GM12874 (cell line): Measurements from ENCODE around the gene MRPS22.

Experiments
- TF ChIP-seq, protein P1 (sequence below): IDR thresholded peaks from 2 replicates; pipeline ENCODE4 v1.5.1; 2011; ENCODE audit warnings: low read depth, mild to moderate bottlenecking, control low read depth, low read length, moderate library complexity; ENCODE audit not compliant: insufficient read depth

Gene MRPS22

DNA sequence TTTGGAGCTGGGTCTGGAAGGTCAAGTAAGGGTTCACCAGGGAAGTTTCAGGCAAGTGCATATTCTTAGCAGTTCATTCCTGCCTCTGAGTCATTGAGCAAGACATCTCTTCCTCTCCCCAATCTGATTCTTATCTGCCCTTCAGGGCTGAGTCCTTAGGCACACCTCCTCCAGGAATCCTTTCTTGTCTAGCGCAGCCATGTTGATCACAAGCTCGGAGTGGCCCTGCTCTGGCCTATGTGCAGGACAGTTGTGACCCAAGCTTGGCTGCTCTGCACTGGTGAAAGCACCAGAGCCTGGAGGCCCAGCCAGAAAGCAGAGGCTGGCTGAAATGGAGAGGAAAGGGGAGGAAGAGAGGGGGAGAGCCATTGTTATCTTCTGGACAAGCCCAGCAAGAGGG lies 30.9 kb upstream of the MRPS22 start:
- TF ChIP-seq, protein P1, sequence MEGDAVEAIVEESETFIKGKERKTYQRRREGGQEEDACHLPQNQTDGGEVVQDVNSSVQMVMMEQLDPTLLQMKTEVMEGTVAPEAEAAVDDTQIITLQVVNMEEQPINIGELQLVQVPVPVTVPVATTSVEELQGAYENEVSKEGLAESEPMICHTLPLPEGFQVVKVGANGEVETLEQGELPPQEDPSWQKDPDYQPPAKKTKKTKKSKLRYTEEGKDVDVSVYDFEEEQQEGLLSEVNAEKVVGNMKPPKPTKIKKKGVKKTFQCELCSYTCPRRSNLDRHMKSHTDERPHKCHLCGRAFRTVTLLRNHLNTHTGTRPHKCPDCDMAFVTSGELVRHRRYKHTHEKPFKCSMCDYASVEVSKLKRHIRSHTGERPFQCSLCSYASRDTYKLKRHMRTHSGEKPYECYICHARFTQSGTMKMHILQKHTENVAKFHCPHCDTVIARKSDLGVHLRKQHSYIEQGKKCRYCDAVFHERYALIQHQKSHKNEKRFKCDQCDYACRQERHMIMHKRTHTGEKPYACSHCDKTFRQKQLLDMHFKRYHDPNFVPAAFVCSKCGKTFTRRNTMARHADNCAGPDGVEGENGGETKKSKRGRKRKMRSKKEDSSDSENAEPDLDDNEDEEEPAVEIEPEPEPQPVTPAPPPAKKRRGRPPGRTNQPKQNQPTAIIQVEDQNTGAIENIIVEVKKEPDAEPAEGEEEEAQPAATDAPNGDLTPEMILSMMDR, result no peak

DNA sequence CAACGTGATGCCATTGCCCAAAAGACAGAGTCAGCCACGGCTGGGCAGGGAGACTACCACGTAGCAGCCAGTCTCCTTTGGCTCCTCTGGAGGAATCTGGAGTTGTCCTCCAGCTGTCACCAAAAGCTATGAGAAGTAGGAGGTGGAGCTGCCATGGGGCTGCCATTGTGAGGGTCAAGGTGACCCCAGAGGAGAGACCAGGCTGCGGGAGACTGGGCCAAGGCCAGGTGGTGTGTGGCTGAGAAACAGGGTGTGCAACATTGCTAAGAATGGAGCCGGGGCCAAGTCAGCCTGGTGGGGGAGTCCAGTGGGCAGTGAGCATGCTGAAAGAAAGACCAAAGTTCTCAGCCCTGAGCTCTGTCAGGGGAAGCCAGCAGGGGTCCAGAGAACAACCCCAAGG lies 29.9 kb upstream of the MRPS22 start:
- TF ChIP-seq, protein P1, result no peak

DNA sequence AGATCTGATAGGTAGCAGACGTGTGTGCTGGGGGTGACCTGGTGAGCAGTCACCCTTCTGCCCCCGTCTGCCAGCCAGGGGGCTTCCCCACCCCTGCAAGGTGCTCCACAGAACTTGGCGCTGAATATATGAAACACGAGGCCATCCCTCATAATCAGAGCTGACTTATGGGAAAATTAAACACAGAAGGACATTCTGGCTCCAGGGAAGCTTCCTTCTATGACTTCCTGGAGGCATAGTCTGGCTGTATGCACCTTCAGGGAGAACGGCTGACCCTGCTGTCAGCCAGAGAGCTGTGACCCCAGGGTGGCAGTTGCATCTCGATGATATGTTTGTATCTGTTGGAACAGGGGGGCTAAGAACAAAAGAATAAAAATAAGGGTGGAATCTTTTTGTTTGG lies 26.6 kb upstream of the MRPS22 start:
- TF ChIP-seq, protein P1, result no peak

DNA sequence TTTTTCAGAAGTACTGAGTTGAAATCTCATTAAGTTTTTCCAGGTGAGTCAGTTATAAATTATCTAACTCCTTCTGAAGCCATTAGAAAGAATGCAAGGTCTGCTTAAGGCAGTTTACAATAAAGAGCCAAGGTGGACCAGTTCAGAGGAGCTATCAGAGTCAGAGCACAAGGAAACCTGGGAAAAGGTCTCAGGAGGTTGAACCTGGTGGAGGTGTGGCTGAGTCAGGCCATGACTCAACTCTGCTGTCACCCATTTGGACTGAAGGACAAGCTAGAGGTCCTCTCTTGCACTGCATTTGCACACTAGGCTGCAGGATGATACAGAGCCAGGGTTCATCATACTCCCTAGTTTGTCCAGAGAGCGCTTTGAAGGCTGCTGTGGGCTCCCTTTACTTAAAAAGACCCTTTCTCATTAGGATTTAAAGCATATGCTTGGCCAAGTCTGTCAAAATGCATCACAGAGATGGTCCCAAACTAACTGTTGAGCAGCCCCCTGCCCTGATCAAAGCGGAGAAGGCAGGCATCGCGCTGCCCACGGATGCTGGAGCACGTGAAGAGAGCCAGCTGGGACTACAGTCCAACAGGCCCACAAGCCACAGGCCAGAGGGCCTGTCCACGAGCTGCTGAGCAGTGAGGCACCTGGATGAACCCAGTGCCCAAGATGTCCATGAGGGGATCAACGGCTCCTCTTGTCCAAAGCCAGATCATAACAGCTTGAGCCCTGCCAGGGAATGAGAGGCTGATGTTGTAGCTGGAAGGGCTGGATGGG lies 26.0 kb upstream of the MRPS22 start:
- TF ChIP-seq, protein P1, result no peak

DNA sequence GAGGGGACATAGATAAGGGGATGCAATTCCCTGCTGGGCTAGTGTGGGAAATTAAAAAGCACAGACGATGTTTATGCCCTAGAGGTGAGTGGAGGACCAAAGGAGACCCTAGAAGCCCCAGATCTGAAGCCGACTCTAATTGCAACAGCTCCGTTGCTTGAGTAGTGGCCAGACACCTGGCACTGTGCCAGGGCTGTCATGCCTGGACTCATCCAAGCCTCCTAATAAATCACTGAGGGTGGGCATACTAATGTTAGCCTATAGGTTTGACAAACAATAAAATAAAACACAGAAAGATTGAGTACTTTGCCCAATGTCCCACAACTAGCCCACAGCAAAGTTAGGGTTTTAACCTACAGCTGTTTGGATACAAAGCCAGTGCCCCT lies 25.4 kb upstream of the MRPS22 start:
- TF ChIP-seq, protein P1, result no peak

DNA sequence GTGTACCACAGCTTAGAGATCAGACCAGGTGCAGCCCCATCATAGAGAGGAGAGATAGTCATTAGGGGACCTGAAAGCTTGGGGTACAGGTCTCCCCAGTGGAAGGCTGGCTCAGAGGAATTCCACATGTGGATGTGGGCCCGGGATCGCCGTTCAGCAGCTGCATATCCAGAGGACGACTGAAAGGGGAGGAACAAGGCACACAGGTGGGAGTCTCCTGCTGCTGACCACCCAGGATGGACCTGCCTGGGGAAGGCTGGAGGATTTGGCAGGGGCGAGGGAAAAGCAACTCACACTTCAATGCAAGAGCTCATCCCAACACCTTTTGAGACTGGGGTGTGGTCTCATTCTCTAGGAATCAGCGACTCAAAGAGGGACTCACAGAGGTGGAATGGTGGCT lies 25.0 kb upstream of the MRPS22 start:
- TF ChIP-seq, protein P1, result no peak

DNA sequence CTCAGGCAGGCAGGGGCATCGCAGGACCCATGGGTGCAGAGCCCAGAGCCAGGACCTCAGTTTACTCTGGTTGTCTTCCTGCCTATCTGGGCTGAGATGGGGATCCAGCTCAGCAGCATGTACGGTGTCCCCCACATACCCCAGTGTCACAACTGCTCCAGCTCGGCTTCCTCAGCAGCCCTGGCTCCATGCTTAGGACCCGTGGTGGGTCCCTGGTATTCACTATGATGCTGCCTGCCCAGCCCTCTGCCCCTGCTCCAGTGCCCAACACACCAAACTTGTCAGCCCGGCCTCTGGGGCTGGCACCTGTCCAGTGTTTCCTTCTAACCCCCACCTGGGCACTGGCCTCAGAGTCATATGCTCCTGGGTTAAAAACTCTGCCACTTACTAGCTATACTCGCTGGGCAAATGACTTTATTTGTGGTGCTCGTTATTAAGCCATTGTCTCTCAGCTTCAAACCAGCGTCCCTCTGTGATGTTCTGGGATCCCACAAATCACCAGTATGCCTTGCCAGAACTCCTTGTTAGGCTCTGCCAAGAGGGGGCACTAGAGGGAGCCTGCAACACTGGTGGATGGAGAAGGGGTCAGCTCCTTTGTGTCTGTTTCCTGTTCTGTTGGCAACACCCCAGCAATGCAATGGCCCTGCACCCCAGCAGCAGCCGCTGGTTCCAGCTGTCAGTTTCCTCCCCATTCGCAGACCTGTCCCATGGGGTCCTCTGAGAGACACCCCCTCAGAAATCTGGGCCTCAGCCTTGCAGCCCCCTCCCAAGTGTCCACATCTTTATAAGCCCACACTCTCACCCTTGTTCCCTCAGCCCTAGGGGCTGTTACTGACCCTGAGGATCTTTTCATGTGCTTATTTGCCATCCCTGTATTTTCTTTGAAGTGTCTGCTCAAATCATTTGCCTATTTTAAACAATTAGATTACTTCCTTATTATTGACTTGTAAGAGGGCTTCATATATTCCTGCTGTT lies 24.1 kb upstream of the MRPS22 start:
- TF ChIP-seq, protein P1, result peak; percentile 44; the same call in 1 of the 2 replicates
